Tibial nerve (tissue), 4 donors: ENCODE measurements around the gene ZBTB16.

Experiments used
- EP300 ChIP-seq, 2 donors: sonication (generic); formaldehyde crosslinking; IDR thresholded peaks; one replicate each; pipeline ENCODE4 v1.6.1; 2017; ENCODE audit warnings: antibody characterized with exemption in 2 of 2, mild to moderate bottlenecking in 1 of 2
- POLR2A ChIP-seq, 2 donors: fragments of 450-650 bp; IDR thresholded peaks; one replicate each; pipeline ENCODE4 v1.6.1; 2017; ENCODE audit warnings: antibody characterized with exemption in 2 of 2, mild to moderate bottlenecking in 2 of 2, moderate library complexity in 2 of 2
- TF ChIP-seq, protein P1 (sequence below), 5 experiments: fragments of 200-600 bp in 3 of 5; fragments of 450-650 bp in 2 of 5; sonication (generic) in 3 of 5; IDR thresholded peaks; one replicate each; pipeline ENCODE4 v1.5.1; 2016 to 2019; ENCODE audit warnings: antibody characterized with exemption in 5 of 5, mild to moderate bottlenecking in 3 of 5, moderate library complexity in 2 of 5

DNA sequence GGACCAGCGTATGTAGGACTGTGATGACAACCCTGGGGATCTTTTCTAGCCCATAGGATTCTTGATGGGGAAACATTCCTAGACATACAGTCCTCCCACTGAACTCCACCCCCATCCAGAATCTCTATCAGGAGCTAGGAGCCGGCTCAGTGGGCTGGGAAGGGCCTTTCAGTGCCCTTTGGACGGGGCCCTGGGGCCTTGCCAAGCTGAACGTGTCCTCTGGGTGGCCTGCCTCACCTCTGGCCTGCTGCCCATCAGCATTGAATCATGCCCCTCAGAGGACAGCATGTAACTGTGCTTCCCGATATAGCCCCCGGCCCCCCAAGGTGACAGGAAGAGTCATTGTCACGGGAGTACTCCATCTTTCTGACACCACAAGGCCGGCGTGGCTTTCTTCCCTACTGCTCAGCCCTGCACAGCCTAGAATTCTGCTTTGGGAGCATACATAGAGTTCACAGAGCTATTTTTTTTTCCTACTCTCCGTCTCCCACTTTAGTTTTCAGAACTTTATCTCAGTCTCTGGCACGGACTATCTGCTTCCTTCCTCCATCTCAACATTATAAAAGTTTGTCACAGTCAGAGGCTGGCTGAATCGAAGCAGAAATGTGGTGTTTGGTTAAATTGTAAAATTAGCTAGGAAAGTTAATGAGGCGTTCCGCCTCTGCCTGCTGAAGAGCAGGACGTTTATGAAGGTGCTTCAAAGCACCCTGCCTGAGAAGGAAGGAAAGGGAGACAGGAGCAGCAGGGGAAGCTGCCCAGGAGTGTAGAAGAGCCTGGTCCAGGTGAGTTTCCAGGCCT, 111.9 kb downstream of the ZBTB16 start:
- TF ChIP-seq, protein P1, sequence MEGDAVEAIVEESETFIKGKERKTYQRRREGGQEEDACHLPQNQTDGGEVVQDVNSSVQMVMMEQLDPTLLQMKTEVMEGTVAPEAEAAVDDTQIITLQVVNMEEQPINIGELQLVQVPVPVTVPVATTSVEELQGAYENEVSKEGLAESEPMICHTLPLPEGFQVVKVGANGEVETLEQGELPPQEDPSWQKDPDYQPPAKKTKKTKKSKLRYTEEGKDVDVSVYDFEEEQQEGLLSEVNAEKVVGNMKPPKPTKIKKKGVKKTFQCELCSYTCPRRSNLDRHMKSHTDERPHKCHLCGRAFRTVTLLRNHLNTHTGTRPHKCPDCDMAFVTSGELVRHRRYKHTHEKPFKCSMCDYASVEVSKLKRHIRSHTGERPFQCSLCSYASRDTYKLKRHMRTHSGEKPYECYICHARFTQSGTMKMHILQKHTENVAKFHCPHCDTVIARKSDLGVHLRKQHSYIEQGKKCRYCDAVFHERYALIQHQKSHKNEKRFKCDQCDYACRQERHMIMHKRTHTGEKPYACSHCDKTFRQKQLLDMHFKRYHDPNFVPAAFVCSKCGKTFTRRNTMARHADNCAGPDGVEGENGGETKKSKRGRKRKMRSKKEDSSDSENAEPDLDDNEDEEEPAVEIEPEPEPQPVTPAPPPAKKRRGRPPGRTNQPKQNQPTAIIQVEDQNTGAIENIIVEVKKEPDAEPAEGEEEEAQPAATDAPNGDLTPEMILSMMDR (IDR thresholded peaks at IDR 0.05), result no peak
- TF ChIP-seq POLR2A (IDR thresholded peaks at IDR 0.05) (no peak), EP300 (IDR thresholded peaks at IDR 0.05) (peak; percentile 94 to 97)
